T1000 (cell line): ENCODE data around the gene KIF1A.
A peak's percentile ranks its signal among the peaks of the same experiment; 100 is the strongest.
"Not testable (repeated sequence)": the region's sequence is repeated elsewhere in the genome, so short reads cannot be mapped to it uniquely, and the experiment has no call there.

Experiments used
- DNase-seq: peaks from one replicate; lab custom pipeline; 2025; ENCODE audit warnings: mixed read lengths; lab: John Stamatoyannopoulos, UW

Gene KIF1A

DNA sequence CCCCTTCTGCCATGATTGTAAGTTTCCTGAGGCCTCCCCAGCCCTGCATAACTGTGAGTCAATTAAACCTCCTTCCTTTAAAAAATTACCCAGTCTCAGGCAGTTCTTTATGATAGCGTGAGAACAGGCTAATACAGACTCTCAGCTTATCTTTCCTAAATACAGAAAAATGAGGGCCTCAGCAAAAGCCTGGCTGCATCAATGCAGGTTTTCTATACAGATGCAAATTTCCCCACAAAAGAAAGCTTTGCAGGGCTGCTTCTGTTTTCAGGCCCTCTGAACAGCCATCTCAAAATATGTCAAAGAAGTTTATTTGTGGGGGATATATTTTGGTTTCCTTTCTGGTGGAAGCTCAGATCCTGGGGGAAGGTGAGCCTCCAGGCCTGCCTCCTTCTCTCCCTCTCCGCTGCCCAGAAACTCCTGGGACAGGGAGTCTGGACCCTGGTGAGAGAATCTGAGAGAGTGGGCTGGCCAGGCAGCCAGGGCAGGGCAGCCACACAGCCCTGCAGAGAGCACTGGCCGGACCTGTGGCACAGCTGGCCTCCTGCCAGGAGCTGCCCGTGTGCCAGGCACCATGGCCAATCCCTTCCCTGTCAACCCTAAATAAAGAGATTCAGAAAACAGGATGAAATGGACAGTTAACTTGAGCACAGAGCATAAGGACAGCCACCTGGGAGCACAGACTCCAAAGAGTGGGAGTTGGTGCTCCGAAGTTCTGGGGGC lies 27.0 kb upstream of the KIF1A start:
- no peak for DNase-seq

- not testable (repeated sequence) for DNase-seq
Observed at GRCh38 chr2:240846309-240846708, 26.3 kb upstream of the KIF1A start.

- no peak for DNase-seq
Observed at GRCh38 chr2:240840435-240841060, 20.5 kb upstream of the KIF1A start.

GRCh38 chr2:240839152-240840143 lies 19.4 kb upstream of the KIF1A start:
- DNase-seq, result no peak

GRCh38 chr2:240837621-240838020 lies 17.6 kb upstream of the KIF1A start:
- DNase-seq, result no peak

GRCh38 chr2:240836781-240837467 lies 16.9 kb upstream of the KIF1A start:
- no peak for DNase-seq

DNA sequence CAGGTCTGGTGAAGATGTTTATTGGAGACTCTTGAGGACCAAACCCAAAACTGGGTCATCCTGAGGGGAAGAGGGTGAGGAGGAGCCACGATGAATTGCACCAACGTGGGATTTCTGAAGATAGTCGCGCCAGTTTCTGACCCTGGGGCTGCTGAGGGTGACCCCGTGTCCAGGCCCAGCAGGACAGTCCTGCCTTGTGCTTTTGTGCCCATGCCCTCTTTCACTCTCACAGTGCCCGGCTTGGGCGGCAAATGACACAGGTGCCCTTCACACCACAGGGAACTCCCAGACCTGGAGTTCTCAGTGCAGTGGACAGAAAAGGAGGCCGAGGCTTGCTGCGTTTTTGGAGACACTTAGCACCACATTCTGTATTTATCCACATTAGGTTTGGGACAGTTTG lies 15.5 kb upstream of the KIF1A start:
- DNase-seq, result no peak

GRCh38 chr2:240834377-240834975 lies 14.5 kb upstream of the KIF1A start:
- DNase-seq, result no peak

GRCh38 chr2:240833724-240834285 lies 13.8 kb upstream of the KIF1A start:
- no peak for DNase-seq

DNA sequence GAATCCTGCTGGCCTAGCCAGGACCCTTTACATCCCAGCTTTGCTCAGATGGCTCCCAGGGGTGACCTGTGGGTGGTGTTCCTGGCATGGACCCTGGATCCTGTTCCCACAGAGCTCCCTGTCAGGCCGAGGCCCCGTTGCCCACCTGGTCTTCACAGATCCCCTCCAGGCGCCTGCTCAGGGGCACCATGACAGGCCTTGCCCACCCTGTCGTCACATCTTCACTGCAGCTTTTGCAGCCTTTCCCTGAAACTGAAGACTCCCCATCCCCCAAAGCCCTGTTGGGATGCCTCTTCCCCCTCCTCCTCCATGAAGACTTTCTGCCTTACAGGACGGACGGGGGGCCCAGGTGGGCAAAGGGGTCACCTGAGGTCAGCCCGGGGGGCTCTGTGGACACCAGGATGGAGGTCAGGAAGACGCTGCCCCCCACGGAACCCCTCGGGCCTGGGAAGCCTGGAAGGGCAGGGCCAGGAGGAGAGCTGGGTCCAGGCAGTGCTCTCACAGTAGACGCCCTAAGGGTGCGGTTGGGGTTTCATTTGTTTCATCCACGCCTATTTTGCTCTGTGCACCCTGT lies 13.0 kb upstream of the KIF1A start:
- DNase-seq, result no peak

- peak; percentile 51 for DNase-seq
Observed at GRCh38 chr2:240832205-240832727, 12.2 kb upstream of the KIF1A start.

DNA sequence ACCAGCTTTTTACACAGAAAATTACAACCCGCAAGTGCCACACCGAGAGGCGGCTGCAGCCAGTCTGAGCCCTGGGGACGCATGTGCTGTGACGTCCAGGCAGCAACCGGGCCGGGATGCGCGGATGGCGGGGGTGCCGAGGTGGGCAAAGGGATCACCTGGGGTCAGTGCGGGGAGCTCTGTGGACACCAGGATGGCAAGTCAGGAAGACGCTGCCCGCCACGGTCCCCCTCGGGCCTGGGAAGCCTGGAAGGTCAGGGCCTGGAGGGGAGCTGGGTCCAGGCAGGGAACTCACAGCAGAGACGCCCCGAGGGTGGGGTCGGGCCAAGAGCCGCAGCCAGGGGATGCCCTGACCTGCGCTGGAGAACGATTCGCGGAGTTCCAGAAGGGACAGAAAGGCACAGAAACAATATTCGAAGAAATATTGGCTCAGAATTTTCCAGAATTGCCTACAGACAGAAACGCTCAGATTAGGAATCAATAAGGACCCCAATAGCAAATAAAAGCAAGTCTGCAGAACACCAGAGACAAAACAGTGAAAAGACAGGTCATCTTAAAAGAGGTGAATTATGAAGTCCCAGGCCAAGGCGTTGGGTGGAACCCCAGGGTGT lies 11.7 kb upstream of the KIF1A start:
- DNase-seq, result no peak

DNA sequence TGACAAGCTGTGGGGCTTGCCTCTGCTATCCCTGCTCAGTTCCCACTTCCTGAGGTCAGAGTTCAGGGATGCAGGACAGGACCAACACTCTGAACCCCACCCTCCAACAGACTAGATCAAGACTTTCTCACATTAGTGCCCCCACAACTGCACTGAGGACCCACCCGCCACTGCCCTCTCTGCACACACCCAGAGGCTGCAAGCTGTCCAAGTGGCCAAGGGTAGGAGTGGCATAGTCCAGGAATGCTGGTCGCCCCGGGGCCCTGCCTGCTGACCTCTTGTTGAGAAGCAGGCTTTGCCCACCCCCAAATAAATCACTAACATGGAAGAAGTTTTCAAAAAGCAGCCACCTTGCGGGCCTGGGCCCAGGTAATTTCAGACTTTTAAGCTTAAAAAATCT lies 5.5 kb upstream of the KIF1A start:
- no peak for DNase-seq

GRCh38 chr2:240823449-240824336 lies 3.7 kb upstream of the KIF1A start:
- DNase-seq, result no peak

GRCh38 chr2:240822280-240822847 lies 2.3 kb upstream of the KIF1A start:
- DNase-seq, result no peak

DNA sequence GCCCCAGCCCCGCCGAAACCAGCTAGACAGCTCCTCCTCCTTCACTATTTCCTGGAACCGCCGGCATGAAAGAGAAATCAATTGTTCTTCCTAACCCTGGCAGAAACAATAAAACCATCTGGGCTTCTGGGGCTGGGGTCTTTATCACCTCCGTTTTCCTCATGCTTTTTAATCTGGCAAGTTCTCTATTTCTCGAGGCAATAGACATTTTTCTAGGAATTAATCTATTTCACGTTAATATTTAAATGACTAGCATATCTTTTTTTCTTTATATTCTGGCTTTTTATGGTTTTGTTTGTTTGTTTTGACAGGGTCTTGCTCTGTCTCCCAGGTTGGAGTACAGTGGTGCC lies 1.4 kb upstream of the KIF1A start:
- DNase-seq, result no peak

DNA sequence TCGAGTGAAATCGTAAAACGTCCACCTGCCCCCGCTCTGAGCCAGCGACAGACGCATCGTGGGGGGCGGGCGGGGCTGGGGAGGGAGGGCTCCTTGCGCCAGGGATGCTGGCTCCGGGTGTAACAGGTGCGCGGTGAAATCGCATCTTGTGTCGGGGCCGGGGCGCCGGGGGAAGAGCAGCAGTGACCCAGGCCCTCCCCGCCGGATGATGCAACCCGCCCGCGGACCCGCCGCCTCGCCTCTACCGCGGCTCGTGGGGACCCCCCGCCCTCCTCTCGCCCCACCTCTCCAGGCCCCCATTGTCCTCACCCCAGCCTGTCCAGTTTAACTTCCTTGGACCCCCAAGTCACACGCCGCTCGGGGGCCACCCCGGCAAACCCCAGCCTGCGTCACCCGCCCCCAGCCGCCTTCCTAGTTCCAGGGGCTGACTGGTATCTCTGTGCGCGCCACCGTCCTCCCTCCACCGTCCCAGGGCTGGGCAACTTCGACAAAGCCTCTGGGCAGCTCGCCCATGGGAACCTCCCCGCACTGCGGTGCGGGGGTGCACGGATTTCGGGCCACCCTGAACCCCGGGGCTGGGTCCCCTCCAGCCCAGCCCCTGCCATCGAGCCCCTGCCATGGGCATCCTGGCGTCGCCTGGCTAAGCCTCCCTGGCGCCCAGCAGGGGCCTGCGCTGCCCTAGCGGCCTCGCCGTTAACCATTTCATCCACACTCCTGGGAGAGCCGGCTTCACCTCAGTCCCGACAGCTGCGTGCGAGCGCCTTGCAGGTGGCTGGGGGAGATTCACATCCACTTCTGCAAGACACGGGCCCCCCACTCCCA lies 799 bp upstream of the KIF1A start:
- DNase-seq, result no peak
